Measurements from ENCODE around the gene CASTOR1.

Gene CASTOR1

GRCh38 chr22:30318799-30319419 lies 29.6 kb upstream of the CASTOR1 start:
- no peak for DNase-seq

GRCh38 chr22:30317778-30318177 lies 28.5 kb upstream of the CASTOR1 start:
- no peak for DNase-seq

- DNase-seq: peak in 1 of 5 experiments; percentile 64
Measured at GRCh38 chr22:30315962-30316576, 26.8 kb upstream of the CASTOR1 start.

GRCh38 chr22:30314915-30315314 lies 25.6 kb upstream of the CASTOR1 start:
- peak in 4 of 5 experiments; percentile 26 to 68 (median 48) for DNase-seq

- no peak for DNase-seq
Measured at GRCh38 chr22:30313527-30314363, 24.4 kb upstream of the CASTOR1 start.

- DNase-seq: peak in 1 of 5 experiments; percentile 49
Measured at GRCh38 chr22:30312053-30312452, 22.7 kb upstream of the CASTOR1 start.

- DNase-seq: no peak
Measured at GRCh38 chr22:30310881-30311771, 21.8 kb upstream of the CASTOR1 start.

GRCh38 chr22:30309951-30310741 lies 20.8 kb upstream of the CASTOR1 start:
- peak in 1 of 5 experiments; percentile 83 for DNase-seq

- peak in 1 of 5 experiments; percentile 85 for DNase-seq
Measured at GRCh38 chr22:30308518-30309230, 19.4 kb upstream of the CASTOR1 start.

- no peak for DNase-seq
Measured at GRCh38 chr22:30308093-30308492, 18.8 kb upstream of the CASTOR1 start.

GRCh38 chr22:30307041-30307574 lies 17.8 kb upstream of the CASTOR1 start:
- peak in 1 of 5 experiments; percentile 61 for DNase-seq

GRCh38 chr22:30306627-30307011 lies 17.3 kb upstream of the CASTOR1 start:
- no peak for DNase-seq

GRCh38 chr22:30305906-30306626 lies 16.8 kb upstream of the CASTOR1 start:
- peak in 2 of 5 experiments; percentile 66 to 94 for DNase-seq

- DNase-seq: peak in 2 of 5 experiments; percentile 36 to 92
Measured at GRCh38 chr22:30305519-30305905, 16.2 kb upstream of the CASTOR1 start.

GRCh38 chr22:30304495-30305244 lies 15.4 kb upstream of the CASTOR1 start:
- no peak for DNase-seq

GRCh38 chr22:30302810-30303138 lies 13.5 kb upstream of the CASTOR1 start:
- no peak for DNase-seq

- DNase-seq: peak in 1 of 5 experiments; percentile 33
Measured at GRCh38 chr22:30301995-30302809, 12.9 kb upstream of the CASTOR1 start.

- DNase-seq: no peak
Measured at GRCh38 chr22:30299322-30299721, 10.0 kb upstream of the CASTOR1 start.
